ENCODE results near the gene SLC22A23. TPM values are rescaled to one million over a fixed set of nuclear protein-coding genes. Genes with fewer than 3 reads are reported as not detected.

SLC22A23 gene
- total and polyA plus RNA-seq, 2 experiments from 2014 or later = 2.4 to 7.3 TPM

DNA sequence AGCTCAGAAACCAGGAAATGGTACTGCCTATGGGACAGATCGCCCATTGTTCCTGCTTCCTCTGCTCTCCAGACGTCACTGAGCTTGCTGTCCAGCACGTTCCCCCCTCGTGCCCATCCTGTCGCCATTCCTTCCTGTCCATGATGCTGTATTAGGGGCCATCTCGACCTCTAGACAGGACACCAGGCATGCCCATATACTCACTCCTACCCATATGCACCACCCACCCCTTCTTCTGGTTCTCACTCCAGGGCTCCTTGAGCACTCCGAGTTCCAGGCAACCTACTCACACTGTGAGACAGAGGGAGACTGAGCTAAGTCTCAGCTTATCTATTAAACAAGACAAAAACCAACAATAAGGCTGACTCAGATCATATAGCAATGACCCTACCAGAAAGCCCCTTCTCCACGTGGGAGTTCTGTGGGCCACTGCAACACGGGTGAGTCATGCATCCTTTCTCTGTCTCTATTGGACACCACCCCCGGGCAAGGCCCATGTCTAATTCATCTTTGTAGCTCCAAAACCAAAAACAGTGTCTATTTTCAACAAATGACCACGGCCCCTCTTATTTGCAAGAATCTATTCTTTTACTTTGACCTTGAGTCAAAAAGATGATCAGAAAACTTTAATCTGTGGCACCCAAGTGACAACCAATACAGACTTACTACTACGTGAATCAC, 132.4 kb downstream of the SLC22A23 start:
- peak overlapping the region; percentile 63 for H3K9ac ChIP-seq

DNA sequence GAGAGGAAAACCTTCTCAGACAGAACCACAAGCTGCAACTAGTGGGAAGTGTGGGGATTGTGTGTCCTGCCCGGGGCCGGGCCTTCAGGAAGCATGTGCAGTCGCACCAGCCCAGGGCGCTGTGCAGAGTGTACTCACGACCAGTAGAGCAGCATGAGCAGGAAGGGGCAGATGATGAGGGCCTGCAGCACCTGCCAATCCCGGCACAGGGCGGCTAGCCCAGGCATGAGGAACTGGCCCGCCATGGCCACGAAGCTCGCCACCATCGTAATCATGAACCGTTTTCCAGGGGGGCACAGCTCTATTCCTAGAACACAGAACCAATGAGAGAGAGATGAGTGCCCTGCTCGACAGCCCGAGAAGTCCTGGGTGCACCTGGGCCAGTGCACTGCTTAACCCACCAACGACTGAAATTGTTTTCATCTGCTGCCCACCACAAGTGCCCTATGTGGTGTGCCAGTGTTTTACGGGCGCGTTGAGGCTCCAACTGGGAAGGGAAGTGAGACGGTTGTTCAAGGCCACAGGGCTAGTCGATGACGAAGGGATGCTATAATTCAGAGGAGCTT, 133.1 kb downstream of the SLC22A23 start:
- Histone ChIP-seq H3K9me3 (ENCODE audit: low read depth) (no peaks in the 10 kb centered on the region), H3K36me3 (ENCODE audit: low read depth) (no peaks in the 10 kb centered on the region), H3K4me2 (ENCODE audit: unreplicated experiment) (peak overlapping the region; percentile 49), H3K4me1 (ENCODE audit: insufficient read depth) (peaks cover 23% of the 10 kb centered on the region), H2AFZ (no peak overlapping the region), H3K79me2 (ENCODE audit: insufficient read depth) (no peaks in the 10 kb centered on the region), H3K4me3 (no peak overlapping the region), H3K9me2 (ENCODE audit: insufficient read depth) (no peaks in the 10 kb centered on the region), H4K20me1 (ENCODE audit: insufficient read depth) (no peaks in the 10 kb centered on the region), H3K27me3 (replicated peaks; ENCODE audit: insufficient read depth) (no peaks in the 10 kb centered on the region), H3K9ac (0 out of 2 replicates have a peak overlapping the region, but pooled peaks have one; percentile 6), H3K27ac (peak overlapping the region; percentile 73), H3F3A (ENCODE audit: insufficient read depth) (peaks cover 23% of the 10 kb centered on the region)
- TF ChIP-seq EZH2phosphoT487 (IDR thresholded peaks at IDR 0.05; ENCODE audit: insufficient read depth, low read depth) (no peak), EZH2 (IDR thresholded peaks at IDR 0.05; ENCODE audit: insufficient read depth, poor library complexity, severe bottlenecking) (no peak)
- no peak for DNase-seq
- in situ Hi-C loops (cut with MboI) = no loop called here
- WGBS, 2 experiments (ENCODE audit: low coverage in 1 of 2, low lambda C conversion rate in 2 of 2, missing lambda C conversion rate in 2 of 2) = 96 to 97% methylated on average over 21 of the region's 21 CpGs

More for the DNA sequence above, 132.4 kb downstream of the SLC22A23 start:
- Histone ChIP-seq H4K20me1 (ENCODE audit: insufficient read depth) (no peaks in the 10 kb centered on the region), H3K79me2 (ENCODE audit: insufficient read depth) (no peaks in the 10 kb centered on the region), H2AFZ (peak overlapping the region; percentile 4; the same call in 1 of the 2 replicates), H3K4me2 (ENCODE audit: unreplicated experiment) (peak overlapping the region; percentile 49), H3K4me3 (no peak overlapping the region; the same call in 1 of the 2 replicates), H3K4me1 (ENCODE audit: insufficient read depth) (peaks cover 23% of the 10 kb centered on the region), H3F3A (ENCODE audit: insufficient read depth) (peaks cover 23% of the 10 kb centered on the region), H3K27ac (peak overlapping the region; percentile 73), H3K9me3 (ENCODE audit: low read depth) (no peaks in the 10 kb centered on the region), H3K9me2 (ENCODE audit: insufficient read depth) (no peaks in the 10 kb centered on the region), H3K27me3 (replicated peaks; ENCODE audit: insufficient read depth) (no peaks in the 10 kb centered on the region), H3K36me3 (ENCODE audit: low read depth) (no peaks in the 10 kb centered on the region)
- peak; percentile 96 for DNase-seq
- TF ChIP-seq EZH2phosphoT487 (IDR thresholded peaks at IDR 0.05; ENCODE audit: insufficient read depth, low read depth) (no peak), EZH2 (IDR thresholded peaks at IDR 0.05; ENCODE audit: insufficient read depth, poor library complexity, severe bottlenecking) (no peak)
- in situ Hi-C loops (cut with MboI) = no loop called here
- WGBS, 2 experiments (ENCODE audit: low coverage in 1 of 2, low lambda C conversion rate in 2 of 2, missing lambda C conversion rate in 2 of 2) = 53 to 55% methylated on average over 12 of the region's 12 CpGs

DNA sequence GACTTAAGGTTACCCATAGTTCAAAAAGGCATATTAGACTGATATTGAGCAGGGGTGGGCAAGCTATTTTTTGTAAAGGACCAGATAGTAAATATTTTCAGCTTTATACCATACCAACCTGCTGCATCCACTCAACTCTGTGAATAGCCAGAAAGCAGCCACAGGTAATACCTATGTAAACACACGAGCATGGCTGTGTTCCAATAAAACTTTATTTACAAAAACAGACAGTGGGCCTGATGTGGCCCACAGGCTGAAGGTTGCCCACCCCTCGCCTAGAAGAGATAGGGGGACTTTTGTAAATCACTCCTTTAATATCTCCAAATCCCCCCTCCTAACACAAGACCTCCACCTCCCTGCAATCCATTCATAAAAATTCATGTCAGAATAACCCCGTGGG, 133.7 kb downstream of the SLC22A23 start:
- TF ChIP-seq EZH2phosphoT487 (IDR thresholded peaks at IDR 0.05; ENCODE audit: insufficient read depth, low read depth) (no peak), EZH2 (IDR thresholded peaks at IDR 0.05; ENCODE audit: insufficient read depth, poor library complexity, severe bottlenecking) (no peak)
- no peak overlapping the region for H3K27ac ChIP-seq
- peaks cover 23% of the 10 kb centered on the region for H3K4me1 ChIP-seq (ENCODE audit: insufficient read depth)

DNA sequence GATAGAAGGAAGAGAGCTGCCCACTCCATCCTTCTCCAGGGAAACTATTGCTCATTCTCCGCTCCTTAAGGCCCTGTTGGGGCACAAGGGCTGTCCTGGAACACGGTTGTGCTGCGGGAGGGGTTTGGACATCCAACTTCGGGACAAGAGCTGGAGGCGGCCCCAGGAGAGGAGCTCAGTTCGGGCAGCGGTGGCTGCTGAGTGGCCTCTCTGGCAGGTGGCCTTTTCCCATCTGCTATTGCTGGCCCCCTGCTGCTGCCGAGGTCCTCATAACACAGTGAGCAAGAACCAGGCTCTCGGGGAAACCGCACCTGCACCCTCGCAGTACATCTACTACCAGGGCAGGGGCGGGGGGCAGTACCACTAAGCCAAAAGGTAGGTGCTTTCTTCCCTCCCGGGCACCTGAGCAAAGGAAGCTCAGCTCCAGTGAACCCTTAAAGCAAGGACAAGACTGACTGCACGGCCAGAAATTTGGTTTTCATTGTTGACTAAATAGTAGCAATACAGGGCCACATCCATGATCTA, 134.4 kb downstream of the SLC22A23 start:
- TF ChIP-seq EZH2 (IDR thresholded peaks at IDR 0.05; ENCODE audit: insufficient read depth, poor library complexity, severe bottlenecking) = no peak
- no peak for TF ChIP-seq EZH2phosphoT487 (IDR thresholded peaks at IDR 0.05; ENCODE audit: insufficient read depth, low read depth)
- Histone ChIP-seq H3K4me2 (ENCODE audit: unreplicated experiment) (no peak overlapping the region), H3K79me2 (ENCODE audit: insufficient read depth) (no peaks in the 10 kb centered on the region), H3K27me3 (replicated peaks; ENCODE audit: insufficient read depth) (no peaks in the 10 kb centered on the region), H2AFZ (no peak overlapping the region), H3K4me1 (ENCODE audit: insufficient read depth) (peaks cover 23% of the 10 kb centered on the region), H4K20me1 (ENCODE audit: insufficient read depth) (no peaks in the 10 kb centered on the region), H3K9me3 (ENCODE audit: low read depth) (no peaks in the 10 kb centered on the region), H3K36me3 (ENCODE audit: low read depth) (no peaks in the 10 kb centered on the region), H3K27ac (no peak overlapping the region), H3K9me2 (ENCODE audit: insufficient read depth) (no peaks in the 10 kb centered on the region), H3F3A (ENCODE audit: insufficient read depth) (peaks cover 23% of the 10 kb centered on the region), H3K9ac (no peak overlapping the region), H3K4me3 (no peak overlapping the region)
- WGBS, 2 experiments (ENCODE audit: low coverage in 1 of 2, low lambda C conversion rate in 2 of 2, missing lambda C conversion rate in 2 of 2) = 97 to 99% methylated on average over 14 of the region's 14 CpGs
- no peak for DNase-seq
- in situ Hi-C loops (cut with MboI) = no loop called here

More for the DNA sequence above, 133.7 kb downstream of the SLC22A23 start:
- in situ Hi-C loops (cut with MboI) = no loop called here
- 75% methylated on average over 3 of the region's 3 CpGs for WGBS, 2 experiments (ENCODE audit: low coverage in 1 of 2, low lambda C conversion rate in 2 of 2, missing lambda C conversion rate in 2 of 2)
- no peaks in the 10 kb centered on the region for H3K79me2 ChIP-seq (ENCODE audit: insufficient read depth)
- peaks cover 23% of the 10 kb centered on the region for H3F3A ChIP-seq (ENCODE audit: insufficient read depth)
- no peak overlapping the region for H3K4me3 ChIP-seq
- no peaks in the 10 kb centered on the region for H3K9me2 ChIP-seq (ENCODE audit: insufficient read depth)
- H3K36me3 ChIP-seq (ENCODE audit: low read depth) = no peaks in the 10 kb centered on the region
- no peak overlapping the region for H3K9ac ChIP-seq
- no peak for DNase-seq
- H2AFZ ChIP-seq = no peak overlapping the region
- no peaks in the 10 kb centered on the region for H3K9me3 ChIP-seq (ENCODE audit: low read depth)
- H3K27me3 ChIP-seq (replicated peaks; ENCODE audit: insufficient read depth) = no peaks in the 10 kb centered on the region
- H3K4me2 ChIP-seq (ENCODE audit: unreplicated experiment) = no peak overlapping the region
- H4K20me1 ChIP-seq (ENCODE audit: insufficient read depth) = no peaks in the 10 kb centered on the region
